ENCODE measurements around the gene EPHB1.

GRCh38 chr3:134938029-134938525 is 143.0 kb downstream of the EPHB1 start:
- TF ChIP-seq, protein P1, sequence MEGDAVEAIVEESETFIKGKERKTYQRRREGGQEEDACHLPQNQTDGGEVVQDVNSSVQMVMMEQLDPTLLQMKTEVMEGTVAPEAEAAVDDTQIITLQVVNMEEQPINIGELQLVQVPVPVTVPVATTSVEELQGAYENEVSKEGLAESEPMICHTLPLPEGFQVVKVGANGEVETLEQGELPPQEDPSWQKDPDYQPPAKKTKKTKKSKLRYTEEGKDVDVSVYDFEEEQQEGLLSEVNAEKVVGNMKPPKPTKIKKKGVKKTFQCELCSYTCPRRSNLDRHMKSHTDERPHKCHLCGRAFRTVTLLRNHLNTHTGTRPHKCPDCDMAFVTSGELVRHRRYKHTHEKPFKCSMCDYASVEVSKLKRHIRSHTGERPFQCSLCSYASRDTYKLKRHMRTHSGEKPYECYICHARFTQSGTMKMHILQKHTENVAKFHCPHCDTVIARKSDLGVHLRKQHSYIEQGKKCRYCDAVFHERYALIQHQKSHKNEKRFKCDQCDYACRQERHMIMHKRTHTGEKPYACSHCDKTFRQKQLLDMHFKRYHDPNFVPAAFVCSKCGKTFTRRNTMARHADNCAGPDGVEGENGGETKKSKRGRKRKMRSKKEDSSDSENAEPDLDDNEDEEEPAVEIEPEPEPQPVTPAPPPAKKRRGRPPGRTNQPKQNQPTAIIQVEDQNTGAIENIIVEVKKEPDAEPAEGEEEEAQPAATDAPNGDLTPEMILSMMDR (IDR thresholded peaks at IDR 0.05), result no peak
- TF ChIP-seq POLR2A (IDR thresholded peaks at IDR 0.05), result no peak
- no peak for TF ChIP-seq POLR2AphosphoS5 (IDR thresholded peaks at IDR 0.05)
